Smooth muscle cell (in vitro differentiated cells): ENCODE measurements around the gene HMG20B. TPM values are rescaled to one million over a fixed set of nuclear protein-coding genes. Genes with fewer than 3 reads are reported as not detected.

ENCODE experiments used
- DNase-seq: peaks from one replicate; lab custom pipeline; 2025; ENCODE audit not compliant: unreplicated experiment; lab: John Stamatoyannopoulos, UW
- H2AFZ ChIP-seq: fragments of 200-600 bp; sonication (generic); 2 replicates; pipeline ENCODE4 v1.6.0; 2016; ENCODE audit warnings: antibody characterized with exemption, low read depth, mild to moderate bottlenecking
- H3F3A ChIP-seq: fragments of 200-600 bp; sonication (generic); 2 replicates; pipeline ENCODE4 v1.6.0; 2017; ENCODE audit warnings: antibody characterized with exemption, low read depth
- H3K27ac ChIP-seq: fragments of 200-600 bp; sonication (generic); 2 replicates; pipeline ENCODE4 v1.5.1; 2016; ENCODE audit warnings: low read depth, mild to moderate bottlenecking
- H3K27me3 ChIP-seq: fragments of 200-600 bp; sonication (generic); 2 replicates; pipeline ENCODE4 v1.6.1; 2016; ENCODE audit warnings: low read depth, mild to moderate bottlenecking
- H3K36me3 ChIP-seq: fragments of 200-600 bp; sonication (generic); 2 replicates; pipeline ENCODE4 v1.5.1; 2016; ENCODE audit warnings: low read depth
- H3K4me1 ChIP-seq: fragments of 200-600 bp; sonication (generic); 2 replicates; pipeline ENCODE4 v1.5.1; 2016; ENCODE audit warnings: low read depth
- H3K4me2 ChIP-seq: fragments of 200-600 bp; sonication (generic); 2 replicates; pipeline ENCODE4 v1.6.0; 2016; ENCODE audit warnings: mild to moderate bottlenecking
- H3K4me3 ChIP-seq: fragments of 200-600 bp; sonication (generic); 2 replicates; pipeline ENCODE4 v1.5.1; 2016; ENCODE audit warnings: mild to moderate bottlenecking
- H3K79me2 ChIP-seq: fragments of 200-600 bp; sonication (generic); 2 replicates; pipeline ENCODE4 v1.6.0; 2016; ENCODE audit warnings: low read depth, mild to moderate bottlenecking
- H3K9ac ChIP-seq: fragments of 200-600 bp; sonication (generic); 2 replicates; pipeline ENCODE4 v1.6.0; 2016; ENCODE audit warnings: low read depth
- H3K9me3 ChIP-seq: fragments of 200-600 bp; sonication (generic); replicated peaks from 2 replicates; pipeline ENCODE4 v1.5.1; 2016; ENCODE audit warnings: low read depth
- H4K20me1 ChIP-seq: fragments of 200-600 bp; sonication (generic); 2 replicates; pipeline ENCODE4 v1.6.0; 2016; ENCODE audit warnings: low read depth
- WGBS: methylation state at CpG from one replicate; pipeline ENCODE4 v1.1.7; 2016; ENCODE audit warnings: low lambda C conversion rate; 5-methylcytosine and 5-hydroxymethylcytosine counted together
- polyA plus RNA-seq: library from polyadenylated mRNA; unstranded; fragments of >200 nt; fragmentation: Nextera tagmentation; extraction: Ambion mirVana; gene quantifications from 2 replicates; pipeline ENCODE4 v1.2.1, GENCODE V29; 2016
- total RNA-seq: library from RNA; depleted of rRNA; stranded (reverse); fragments of >200 nt; gene quantifications from 2 replicates; pipeline ENCODE4 v1.2.3, GENCODE V29; 2014
- TF ChIP-seq, protein P1 (sequence below): fragments of 200-600 bp; sonication (generic); IDR thresholded peaks from 2 replicates; pipeline ENCODE4 v1.5.1; 2017; ENCODE audit warnings: borderline replicate concordance, mild to moderate bottlenecking, antibody characterized with exemption; ENCODE audit not compliant: insufficient read depth, poor library complexity, severe bottlenecking

The HMG20B gene
- total and polyA plus RNA-seq, 2 experiments from 2014 or later: 109 to 120 TPM

DNA sequence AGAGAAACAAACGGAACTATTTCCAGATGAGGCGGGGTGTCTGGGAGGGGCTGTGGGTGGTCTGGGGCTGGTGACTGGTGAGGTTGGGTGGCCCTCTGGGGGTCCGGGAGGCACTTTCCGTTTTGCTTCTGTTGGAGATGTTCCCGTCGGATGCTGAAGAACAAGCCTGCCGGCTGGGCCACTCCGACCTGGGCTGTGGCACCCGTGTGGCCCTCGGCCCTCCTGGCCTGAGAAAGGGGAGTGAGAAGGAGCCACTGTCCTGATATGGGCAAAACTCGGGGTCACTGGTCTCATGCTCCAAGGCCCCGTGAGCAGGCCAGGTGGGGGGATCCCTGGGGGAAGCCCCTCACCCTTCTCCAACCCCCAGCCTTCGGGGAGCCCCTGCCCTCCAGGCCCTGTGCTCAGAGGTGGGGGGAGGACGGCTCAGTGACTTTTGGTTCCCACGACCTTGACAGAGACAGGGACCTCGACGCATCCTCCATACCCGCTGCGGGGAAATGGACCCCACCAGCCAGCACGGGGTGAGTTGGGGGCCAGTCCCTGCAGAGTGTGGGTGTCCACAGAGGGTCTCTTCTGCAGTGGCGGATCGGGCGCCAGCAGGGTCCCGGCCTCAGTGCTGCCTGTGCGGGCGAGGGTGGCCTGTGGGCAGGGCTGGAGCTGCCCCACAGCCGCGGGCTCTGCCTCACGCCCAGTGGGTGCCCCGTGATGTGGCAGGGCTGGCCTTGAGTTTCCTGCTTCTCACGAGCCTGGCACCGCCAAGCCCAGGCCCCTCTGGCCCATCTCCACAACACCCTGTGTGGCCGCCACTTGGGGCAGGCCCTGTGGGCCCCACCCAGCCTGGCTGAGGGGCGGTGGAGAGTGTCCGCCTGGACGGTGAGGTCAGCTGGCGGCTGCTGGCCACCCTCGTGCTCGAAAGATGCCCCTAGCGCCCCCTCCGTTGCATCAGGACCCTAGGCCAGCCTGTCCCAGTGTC, 38.3 kb downstream of the HMG20B start:
- TF ChIP-seq, protein P1, sequence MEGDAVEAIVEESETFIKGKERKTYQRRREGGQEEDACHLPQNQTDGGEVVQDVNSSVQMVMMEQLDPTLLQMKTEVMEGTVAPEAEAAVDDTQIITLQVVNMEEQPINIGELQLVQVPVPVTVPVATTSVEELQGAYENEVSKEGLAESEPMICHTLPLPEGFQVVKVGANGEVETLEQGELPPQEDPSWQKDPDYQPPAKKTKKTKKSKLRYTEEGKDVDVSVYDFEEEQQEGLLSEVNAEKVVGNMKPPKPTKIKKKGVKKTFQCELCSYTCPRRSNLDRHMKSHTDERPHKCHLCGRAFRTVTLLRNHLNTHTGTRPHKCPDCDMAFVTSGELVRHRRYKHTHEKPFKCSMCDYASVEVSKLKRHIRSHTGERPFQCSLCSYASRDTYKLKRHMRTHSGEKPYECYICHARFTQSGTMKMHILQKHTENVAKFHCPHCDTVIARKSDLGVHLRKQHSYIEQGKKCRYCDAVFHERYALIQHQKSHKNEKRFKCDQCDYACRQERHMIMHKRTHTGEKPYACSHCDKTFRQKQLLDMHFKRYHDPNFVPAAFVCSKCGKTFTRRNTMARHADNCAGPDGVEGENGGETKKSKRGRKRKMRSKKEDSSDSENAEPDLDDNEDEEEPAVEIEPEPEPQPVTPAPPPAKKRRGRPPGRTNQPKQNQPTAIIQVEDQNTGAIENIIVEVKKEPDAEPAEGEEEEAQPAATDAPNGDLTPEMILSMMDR: no peak
- Histone ChIP-seq H3K9ac (no peak overlapping the region), H3K27me3 (no peaks in the 10 kb centered on the region), H3K36me3 (no peaks in the 10 kb centered on the region), H3K27ac (no peak overlapping the region), H3K9me3 (no peaks in the 10 kb centered on the region), H2AFZ (no peak overlapping the region), H3F3A (no peaks in the 10 kb centered on the region), H3K4me3 (no peak overlapping the region), H3K4me2 (no peak overlapping the region), H3K79me2 (no peaks in the 10 kb centered on the region), H4K20me1 (no peaks in the 10 kb centered on the region), H3K4me1 (peaks cover 8% of the 10 kb centered on the region)
- WGBS: 93% methylated on average over 41 of the region's 41 CpGs
- DNase-seq: no peak

DNA sequence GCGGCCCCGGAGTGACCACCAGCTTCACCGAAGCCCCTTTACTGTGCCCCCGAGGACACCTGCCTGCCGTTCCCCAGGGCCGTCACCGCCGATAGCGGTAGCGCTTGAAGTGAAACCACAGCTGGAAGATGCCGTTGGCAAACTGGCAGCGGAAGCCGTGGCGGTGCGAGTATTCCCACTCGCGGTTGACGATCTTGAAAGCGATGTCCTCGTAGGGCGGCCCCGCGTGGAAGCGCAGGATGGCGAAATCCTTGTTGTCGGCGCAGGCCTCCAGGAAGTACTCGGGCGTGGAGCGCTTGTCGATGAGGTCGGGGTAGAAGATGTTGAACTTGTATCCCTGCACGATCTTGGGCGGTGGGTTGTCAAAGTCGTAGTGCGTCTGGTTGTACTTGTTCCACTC, 39.1 kb downstream of the HMG20B start:
- Histone ChIP-seq H2AFZ (no peak overlapping the region), H3K4me2 (no peak overlapping the region), H4K20me1 (no peaks in the 10 kb centered on the region), H3F3A (no peaks in the 10 kb centered on the region), H3K27me3 (no peaks in the 10 kb centered on the region), H3K36me3 (no peaks in the 10 kb centered on the region), H3K9ac (no peak overlapping the region), H3K9me3 (no peaks in the 10 kb centered on the region), H3K79me2 (no peaks in the 10 kb centered on the region), H3K27ac (no peak overlapping the region), H3K4me1 (peaks cover 8% of the 10 kb centered on the region), H3K4me3 (no peak overlapping the region)
- TF ChIP-seq, protein P1: no peak
- no peak for DNase-seq
- WGBS: 97% methylated on average over 35 of the region's 36 CpGs

DNA sequence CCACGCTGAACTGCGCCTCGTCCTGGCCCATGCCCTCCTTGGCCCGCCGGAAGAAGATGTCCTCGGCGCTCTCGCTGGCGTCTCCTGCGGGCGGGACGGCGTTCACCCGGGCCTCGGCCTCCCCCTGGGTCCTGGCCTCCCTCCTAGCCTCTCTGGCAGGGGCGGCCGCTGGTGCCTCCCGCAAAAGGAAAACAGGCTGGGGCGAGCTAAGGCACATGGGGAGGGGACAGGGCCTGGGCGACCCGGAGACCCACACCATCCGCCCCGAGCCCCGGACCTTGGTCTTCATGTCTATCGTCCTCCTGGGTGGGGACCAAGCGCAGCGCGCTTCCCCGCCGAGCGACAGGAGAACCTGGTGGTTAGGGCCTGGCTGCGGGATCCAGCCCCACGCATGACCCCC, 39.6 kb downstream of the HMG20B start:
- no peak overlapping the region for H3K9ac ChIP-seq
- WGBS: 96% methylated on average over 33 of the region's 33 CpGs

More for the DNA sequence above, 39.6 kb downstream of the HMG20B start:
- Histone ChIP-seq H3F3A (no peaks in the 10 kb centered on the region), H3K27ac (no peak overlapping the region), H3K36me3 (no peaks in the 10 kb centered on the region), H2AFZ (no peak overlapping the region), H3K4me3 (no peak overlapping the region), H3K27me3 (no peaks in the 10 kb centered on the region), H3K4me1 (peaks cover 7% of the 10 kb centered on the region), H3K9me3 (no peaks in the 10 kb centered on the region), H3K4me2 (no peak overlapping the region), H4K20me1 (no peaks in the 10 kb centered on the region), H3K79me2 (no peaks in the 10 kb centered on the region)
- no peak for DNase-seq
- TF ChIP-seq, protein P1: no peak
